GM21360 (cell line): ENCODE data around the gene DLG1.
"Not testable (repeated sequence)": the region's sequence is repeated elsewhere in the genome, so short reads cannot be mapped to it uniquely, and the experiment has no call there.

Experiments
- ATAC-seq: cut with Tn5 transposase; IDR thresholded peaks from one replicate; pipeline ENCODE4 v1.9.1; 2021; ENCODE audit warnings: mild to moderate bottlenecking, moderate library complexity; ENCODE audit not compliant: unreplicated experiment

The DLG1 gene

DNA sequence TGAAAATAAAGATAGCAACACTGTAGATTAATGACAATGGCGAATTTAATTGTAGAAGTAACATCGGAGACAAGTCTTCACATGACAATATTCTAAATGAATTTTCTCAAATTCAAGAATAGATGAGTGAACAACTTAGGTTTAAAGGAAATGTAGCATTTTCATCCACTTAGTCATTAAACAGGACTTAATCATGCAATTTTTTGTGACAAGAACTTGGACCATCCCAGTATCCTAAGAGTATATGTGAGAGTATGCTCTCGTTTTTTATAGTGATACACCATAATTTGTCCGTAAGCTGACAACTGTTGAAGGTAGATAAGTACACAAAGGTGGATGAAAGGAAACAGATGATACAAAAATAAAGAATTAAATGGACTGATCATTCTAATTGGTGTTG lies 81.5 kb downstream of the DLG1 start:
- ATAC-seq, result no peak

DNA sequence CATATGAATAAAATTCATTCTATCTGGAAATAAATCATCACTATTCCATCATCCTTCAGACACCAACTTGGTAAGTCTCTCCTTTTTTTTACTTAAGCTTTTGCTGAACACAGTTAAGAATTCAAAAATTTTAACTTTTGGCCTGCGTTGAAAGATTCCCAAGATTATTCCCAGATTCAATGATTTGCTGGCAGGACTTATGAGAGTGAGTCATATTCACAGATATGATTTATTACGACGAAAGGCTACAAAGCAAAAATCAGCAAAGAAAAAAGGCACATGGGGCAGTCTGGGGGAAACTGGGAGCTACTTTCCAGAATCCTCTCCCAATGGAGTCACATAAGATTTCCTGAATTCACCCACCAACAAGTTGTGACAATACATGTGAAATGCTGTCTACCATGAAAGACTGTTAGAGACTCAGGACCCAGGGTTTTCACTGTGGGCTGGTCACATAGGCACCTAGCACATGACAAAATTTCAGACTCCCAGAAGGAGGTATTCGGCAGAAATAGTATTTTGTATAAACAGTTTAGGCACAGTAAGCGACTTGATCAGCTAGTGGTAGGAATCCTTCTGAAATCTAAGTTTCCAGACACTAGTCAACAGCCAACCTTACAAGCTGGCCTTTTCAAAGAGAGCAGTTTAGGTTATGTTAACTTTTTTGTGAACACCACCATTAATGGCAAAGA lies 82.1 kb downstream of the DLG1 start:
- no peak for ATAC-seq

DNA sequence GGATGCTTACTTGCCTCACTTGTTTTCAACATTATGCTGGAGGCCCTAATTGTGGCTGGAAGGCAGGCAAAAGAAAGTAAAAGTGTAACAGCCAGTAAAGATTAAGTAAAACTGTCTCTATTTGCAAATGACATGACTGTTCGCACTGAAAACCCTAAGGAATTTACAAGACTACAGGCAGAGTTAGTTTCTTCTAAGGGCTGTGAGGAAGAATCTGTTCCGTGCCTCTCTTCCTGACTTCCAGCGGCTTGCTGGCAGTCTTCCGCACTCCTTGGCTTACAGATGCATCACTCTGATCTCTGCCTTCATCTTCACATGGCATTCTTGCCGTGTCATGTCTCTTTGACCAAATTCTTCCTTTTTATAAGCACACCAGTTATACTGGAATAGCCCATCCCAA lies 86.1 kb downstream of the DLG1 start:
- ATAC-seq, result no peak

DNA sequence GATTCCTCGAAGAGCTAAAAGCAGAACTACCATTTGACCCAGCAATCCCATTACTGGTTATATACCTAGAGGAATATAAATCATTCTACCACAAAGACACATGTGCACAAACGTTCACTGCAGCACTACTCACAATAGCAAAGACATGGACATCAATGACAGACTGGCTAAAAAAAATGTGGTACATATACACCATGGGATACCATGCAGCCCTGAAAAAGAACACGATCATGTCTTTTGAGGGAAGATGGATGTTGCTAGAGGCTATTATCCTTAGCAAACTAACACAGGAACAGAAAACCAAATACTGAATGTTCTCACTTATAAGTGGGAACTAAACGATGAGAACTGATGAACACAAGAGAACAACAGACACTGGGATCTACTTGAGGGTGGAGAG lies 86.7 kb downstream of the DLG1 start:
- not testable (repeated sequence) for ATAC-seq

DNA sequence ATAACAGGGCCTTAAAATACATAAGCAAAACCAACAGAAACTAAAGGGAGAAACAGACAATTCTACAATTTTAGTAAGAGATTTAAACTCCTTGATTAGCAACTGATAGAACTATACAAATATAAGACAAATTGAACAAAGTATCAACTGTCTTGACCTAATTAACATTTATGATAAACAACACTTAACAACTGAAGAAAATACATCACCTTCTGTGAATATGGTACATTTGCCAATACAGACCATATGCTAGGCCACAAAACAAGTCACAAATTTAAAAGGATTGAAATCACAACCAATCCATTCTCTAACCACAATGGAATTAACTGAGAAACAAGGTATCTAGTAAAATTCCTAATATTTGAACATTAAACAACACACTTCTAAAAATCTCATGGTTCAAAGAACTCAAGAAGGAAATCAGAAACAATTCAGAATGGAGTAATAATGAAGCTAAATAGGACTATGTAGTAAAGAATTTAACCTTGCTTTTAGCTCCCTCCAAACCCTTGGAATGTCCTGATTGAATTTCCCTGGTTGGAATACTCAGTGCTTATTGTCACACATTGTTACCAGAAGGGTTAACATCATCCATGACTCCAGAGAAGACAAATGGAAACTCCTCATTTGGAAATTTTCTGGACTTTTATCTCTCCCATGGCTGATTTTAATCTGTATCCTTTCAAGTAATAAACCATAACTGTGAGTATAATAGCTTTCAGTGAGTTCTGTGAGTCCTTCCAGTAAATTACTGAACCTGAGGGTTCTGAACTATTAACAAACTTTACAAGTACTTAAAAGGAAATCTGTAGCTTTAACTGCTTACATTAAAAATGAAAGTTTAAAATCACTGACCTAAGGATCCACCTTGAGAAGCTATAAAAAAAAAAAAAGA lies 88.8 kb downstream of the DLG1 start:
- ATAC-seq, result no peak

DNA sequence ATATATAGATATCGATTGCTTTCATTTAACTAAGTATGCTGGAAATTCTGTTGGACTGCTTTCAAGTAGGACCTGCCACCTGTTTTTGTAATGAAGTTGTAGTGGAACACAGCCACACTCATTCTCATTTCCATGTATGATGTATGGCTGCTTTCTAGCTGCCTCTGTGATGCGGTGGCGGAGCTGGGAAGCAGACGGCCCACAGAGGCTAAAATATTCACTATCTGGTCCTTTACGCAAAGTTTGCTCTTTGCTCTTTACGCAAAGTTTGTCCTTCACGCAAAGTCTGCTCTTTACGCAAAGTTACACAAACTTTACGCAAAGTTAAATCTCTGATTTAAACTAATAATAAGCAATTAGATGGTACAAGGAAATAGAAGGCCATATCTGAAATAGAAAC lies 91.5 kb downstream of the DLG1 start:
- no peak for ATAC-seq

DNA sequence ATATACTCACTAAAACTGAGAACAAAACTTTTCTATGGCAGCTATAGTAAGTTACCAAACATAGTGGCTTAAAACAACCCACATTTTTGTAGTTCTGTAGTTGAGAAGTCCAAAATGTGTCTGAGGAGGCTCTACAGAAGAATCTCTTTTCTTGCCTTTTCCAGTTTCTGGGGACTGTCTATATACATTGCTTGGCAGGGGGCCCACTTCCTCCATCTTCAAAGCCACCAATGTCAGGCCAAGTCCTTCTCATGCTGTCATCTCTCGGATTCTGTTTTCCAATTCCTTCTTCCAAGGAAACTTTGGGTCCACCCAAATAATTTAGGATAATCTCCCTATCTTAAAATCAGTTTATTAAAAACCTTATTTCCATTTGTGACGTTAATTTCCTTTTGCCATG lies 92.7 kb downstream of the DLG1 start:
- no peak for ATAC-seq

DNA sequence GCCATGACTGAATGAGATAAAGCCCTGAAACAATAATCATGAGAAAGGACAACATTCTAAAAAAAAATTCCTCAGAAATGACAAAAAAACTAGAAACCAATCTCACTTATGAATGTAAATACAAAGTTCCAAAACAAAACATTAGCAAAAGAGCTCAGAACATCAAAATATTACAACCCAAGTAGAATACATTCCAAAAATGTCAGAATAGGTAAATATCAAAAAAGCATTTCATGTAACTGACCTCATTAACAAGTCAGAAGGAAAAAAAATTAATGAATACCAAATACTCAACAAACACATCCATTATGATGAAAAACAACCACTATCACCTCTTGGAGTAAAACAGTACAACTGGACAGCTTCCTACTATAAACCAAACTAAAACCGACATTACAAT lies 93.1 kb downstream of the DLG1 start:
- ATAC-seq, result no peak

DNA sequence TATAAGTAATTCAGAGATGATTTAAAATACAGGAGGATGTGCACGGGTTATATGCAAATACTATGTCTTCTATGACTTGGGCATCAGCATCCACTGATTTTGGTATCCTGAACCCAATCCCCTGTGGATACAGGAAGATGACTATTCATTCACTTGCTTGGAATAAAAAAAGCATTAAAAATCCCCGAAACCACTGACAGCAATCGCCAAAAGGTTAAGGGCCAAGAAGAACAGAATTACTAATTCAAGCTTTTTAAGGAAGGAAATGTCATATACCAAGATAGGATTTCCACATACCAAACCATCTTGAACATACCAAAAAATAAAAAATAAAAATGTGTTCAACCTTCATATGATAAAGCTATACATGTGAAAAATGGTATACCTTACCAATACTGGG lies 93.7 kb downstream of the DLG1 start:
- no peak for ATAC-seq

DNA sequence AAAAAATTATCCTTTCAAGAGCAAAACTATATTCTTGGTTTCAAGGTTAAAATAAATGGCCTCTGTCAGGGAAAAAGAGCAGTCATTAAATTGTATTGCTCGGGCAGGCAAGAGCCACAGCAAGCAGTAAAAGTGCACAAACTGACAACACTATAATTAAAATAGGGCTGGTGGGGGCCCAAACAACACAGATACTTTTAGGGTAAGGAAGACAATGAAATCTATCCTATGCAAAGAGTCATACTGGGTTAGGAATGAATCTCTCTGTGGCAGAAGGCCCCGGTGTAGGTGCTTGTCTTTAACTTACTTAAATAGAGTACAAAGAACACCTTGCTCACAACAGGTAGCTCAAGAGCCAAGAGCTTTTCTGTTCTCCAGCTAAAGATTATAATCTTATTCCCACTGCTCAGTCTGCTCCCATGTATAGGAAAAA lies 94.7 kb downstream of the DLG1 start:
- ATAC-seq, result no peak

DNA sequence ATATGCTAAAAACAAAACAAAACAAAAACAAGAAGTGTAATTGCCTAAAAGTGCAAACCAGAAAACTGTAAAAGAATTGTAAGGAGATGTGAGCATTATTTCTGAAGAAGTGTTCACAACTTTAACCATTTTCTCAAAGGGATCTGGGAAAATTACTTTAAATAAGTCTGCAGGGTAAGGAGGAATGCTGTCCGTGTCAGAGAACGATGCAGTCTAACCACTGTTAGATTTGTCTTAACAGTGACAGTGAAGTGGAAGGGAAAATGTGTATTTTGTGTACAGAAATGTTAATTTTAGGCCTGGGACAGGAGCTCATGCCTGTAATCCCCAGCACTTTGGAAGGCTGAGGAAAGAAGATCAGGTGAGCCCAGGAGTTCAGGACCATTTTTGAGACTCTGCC lies 95.7 kb downstream of the DLG1 start:
- ATAC-seq, result no peak

DNA sequence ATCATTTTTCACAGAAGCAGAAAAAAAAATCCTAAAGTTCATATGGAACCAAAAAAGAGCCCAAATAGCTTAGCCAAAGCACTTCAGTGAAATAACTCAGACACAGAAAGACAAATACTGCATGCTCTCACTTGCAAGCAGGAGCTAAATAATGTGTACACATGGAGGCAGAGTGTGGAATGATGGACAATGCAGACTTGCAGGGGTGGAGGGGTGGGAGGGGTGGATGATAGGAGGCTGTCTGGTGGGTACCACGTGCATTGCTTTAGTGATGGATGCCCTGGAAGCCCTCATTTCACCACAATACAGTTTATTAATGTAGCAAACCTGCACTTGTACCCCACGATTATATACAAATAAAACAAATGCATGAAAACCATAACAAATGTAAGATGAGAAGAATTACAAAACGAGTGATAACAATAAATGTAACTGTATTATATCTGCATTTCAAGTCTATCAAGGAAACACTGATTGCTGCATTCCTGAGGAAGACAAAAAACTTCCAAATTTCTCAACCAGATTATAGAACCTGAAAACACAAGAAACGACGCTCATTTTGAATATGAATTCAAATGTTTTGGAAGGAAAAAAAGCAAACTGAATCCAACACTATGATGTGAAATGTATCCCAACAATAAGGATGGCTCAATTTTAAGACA lies 96.5 kb downstream of the DLG1 start:
- no peak for ATAC-seq

DNA sequence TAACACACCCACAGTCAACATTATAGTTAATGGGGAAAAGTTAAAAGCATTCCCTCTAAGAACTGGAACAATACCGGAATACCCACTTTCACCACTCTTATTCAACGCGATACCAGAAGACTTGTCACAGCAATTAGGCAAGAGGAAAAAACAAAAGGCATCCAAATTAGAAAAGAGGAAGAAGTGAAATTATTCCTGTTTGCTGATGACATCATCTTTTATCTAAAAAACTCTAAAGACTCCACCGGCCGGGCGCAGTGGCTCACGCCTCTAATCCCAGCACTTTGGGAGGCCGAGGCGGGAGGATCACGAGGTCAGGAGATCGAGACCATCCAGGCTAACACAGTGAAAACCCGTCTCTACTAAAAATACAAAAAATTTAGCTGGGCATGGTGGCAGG lies 97.6 kb downstream of the DLG1 start:
- ATAC-seq, result not testable (repeated sequence)

DNA sequence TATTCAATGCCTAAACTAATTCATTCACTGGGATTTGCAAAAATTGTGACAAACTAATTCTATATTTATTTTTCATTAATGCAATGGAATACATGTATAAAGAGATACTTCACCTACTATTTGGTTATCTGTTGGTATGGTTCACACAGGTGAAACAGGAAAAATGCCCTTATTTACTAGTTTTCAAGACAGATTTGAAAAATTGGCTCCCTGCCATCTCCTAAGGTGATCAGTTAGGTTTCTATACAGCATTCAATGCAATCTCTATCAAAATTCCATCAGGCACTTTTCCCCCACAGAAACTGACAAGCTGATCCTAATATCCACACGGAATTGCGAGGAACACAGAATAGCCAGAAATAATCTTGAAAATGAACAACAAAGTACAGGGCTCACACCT lies 101.1 kb downstream of the DLG1 start:
- ATAC-seq, result no peak

DNA sequence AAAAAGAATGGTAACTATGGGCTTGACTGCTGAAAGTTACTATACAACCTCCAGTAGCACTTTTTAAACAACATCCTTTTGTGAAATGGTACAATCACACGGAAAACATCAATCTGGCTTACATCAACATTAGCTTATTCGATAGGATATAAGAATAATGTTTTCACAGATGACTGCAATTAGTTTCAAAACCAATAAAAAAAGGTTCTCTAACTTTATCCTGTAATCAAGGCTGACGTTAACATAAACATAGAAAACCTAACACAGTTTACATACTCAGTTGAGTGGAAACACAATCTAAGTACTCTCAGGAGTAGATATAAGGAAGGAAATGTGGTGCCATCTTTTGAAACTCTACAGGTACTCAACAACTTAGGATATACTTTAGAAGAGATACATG lies 102.2 kb downstream of the DLG1 start:
- ATAC-seq, result no peak

DNA sequence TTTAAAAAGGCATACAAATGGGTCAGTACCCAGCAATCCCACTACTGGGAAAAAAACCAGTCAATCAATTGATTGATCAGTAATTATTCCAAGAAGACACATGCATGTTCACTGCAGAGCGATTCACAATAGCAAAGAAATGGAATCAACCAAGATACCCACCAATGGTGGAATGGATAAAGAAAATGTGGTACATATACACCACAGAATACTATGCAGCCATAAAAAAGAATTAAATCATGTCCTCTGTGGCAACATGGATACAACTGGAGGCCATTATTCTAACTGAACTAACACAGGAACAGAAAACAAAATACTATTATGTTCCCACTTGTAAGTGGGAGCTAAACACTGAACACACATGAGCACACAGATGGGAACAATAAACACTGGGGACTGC lies 103.1 kb downstream of the DLG1 start:
- ATAC-seq, result no peak

DNA sequence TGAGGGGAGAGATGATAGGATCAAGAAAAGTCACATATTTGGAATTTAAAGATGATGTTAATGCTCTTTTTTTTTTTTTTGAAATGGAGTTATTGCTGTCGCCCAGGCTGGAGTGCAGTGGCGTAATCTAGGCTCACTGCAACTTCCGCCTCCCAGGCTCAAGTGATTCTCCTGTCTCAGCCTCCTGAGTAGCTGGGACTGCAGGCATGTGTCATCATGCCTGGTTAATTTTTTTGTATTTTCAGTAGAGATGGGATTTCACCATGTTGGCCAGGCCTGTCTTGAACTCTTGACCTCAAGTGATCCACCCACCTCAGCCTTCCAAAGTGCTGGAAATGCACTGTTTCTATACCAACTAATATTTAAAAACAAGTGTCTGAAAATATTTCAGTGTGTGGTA lies 104.7 kb downstream of the DLG1 start:
- not testable (repeated sequence) for ATAC-seq

DNA sequence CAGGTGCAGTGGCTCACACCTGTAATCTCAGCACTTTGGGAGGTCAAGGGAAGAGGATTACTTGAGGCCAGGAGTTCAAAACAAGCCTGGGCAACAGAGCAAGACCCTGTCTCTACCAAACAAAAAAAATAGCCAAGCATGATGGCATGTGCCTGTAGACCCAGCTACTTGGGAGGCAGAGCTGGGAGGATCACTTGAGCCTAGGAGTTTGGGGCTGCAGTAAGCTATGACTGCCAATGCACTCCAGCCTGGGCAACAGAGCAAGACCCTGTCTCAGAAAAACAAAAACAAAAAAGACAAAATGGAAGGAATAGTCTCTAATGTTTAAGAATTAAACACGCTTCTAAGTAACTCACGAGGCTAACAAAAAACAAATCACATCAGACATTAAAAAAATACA lies 106.5 kb downstream of the DLG1 start:
- no peak for ATAC-seq

DNA sequence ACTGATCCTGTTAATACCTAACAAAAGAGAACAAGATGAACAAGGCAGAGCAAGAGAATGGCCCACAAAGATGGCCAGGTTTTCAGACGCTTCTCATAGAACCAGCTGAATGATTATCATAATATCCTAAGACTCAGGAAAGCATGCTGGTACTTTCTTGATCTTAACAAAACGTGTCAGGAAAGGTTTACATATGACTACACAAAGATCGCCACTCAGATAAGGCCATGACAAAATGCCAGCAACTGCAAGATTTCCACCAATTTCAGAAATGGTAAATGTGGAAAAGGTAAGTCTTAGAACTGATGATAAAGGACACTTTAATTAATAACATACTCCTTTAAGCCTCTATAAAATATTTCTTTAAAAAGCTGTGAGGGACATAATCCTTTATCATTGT lies 108.8 kb downstream of the DLG1 start:
- ATAC-seq, result no peak

DNA sequence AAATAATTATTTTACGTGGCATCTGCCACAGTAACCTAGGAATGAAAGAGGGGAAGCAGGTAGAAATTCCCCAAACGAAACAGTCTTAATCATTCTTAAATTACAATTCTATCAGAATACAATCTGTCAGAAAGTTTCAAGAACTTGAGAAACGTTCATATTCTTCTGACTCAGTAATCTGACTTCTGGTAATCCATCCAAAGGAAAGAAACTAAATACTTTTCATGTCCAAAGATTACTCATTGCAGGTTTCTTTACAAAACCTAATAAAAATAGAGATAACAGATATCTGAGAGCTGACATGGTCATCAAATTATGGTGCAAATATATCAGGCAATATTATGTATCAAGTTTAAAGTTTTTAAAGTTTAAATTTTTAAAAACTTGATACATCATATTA lies 109.4 kb downstream of the DLG1 start:
- no peak for ATAC-seq

DNA sequence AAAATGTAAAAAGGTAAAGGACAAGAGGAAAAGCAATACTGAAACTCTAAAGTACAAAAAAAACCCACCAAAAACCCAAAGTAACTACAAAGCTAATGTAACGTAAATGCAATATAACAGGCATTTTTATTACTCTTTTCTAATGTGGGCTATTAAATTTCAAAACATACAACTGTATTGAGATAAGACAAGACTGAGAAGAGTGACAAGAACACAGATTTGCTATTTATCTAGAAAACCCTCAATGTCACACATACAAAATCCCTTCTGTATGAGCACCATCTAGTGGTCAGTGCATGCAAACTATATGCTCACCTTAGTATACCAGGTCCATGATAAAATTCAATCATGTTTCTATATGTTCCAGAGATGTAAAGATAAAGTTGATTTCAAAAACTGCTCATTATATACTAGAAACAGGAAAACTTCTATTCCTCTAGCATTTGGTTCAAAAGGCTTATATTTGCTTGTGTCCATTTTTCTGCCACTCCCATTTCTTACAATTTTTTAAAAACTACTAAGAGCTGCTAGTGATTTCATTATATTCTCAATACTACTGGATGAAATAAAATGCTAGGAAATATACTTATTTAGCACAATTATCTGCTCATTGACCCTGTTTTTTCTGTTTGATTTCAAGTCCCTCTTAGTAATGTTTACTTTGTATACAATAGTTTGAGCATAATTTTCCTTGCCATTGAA lies 111.4 kb downstream of the DLG1 start:
- no peak for ATAC-seq
